WTC11 (cell line): ENCODE measurements around the gene DUOX1.

Experiments
- IRF2 ChIP-seq: sonication (generic); formaldehyde crosslinking; IDR thresholded peaks from 2 replicates; pipeline ENCODE4 v1.8.0; 2022; ENCODE audit warnings: low read depth, missing genetic modification reagents, borderline replicate concordance
- JUN ChIP-seq: sonication (generic); formaldehyde crosslinking; IDR thresholded peaks from 2 replicates; pipeline ENCODE4 v1.8.0; 2023; ENCODE audit warnings: mild to moderate bottlenecking, missing genetic modification reagents
- KAT7 ChIP-seq: sonication (generic); formaldehyde crosslinking; IDR thresholded peaks from 2 replicates; pipeline ENCODE4 v1.8.1; 2023; ENCODE audit warnings: missing genetic modification reagents, mild to moderate bottlenecking, borderline replicate concordance
- NR1H2 ChIP-seq: sonication (generic); formaldehyde crosslinking; IDR thresholded peaks from 2 replicates; pipeline ENCODE4 v1.9.0; 2021; ENCODE audit warnings: mild to moderate bottlenecking, moderate library complexity, missing genetic modification reagents
- SP1 ChIP-seq: sonication (generic); formaldehyde crosslinking; conservative IDR thresholded peaks from 2 replicates; pipeline ENCODE4 v1.8.1; 2022; ENCODE audit warnings: missing genetic modification reagents
- TF ChIP-seq, protein P1 (sequence below): fragments of 200-600 bp; IDR thresholded peaks from 2 replicates; pipeline ENCODE4 v1.8.0; 2022; ENCODE audit warnings: antibody characterized with exemption
- TF ChIP-seq, protein P2 (sequence below): sonication (generic); formaldehyde crosslinking; IDR thresholded peaks from 2 replicates; pipeline ENCODE4 v1.8.0; 2022; ENCODE audit warnings: mild to moderate bottlenecking, missing genetic modification reagents
- TF ChIP-seq, protein P3 (sequence below): sonication (generic); formaldehyde crosslinking; IDR thresholded peaks from 2 replicates; pipeline ENCODE4 v1.8.0; 2022; ENCODE audit warnings: mild to moderate bottlenecking, missing genetic modification reagents
- TF ChIP-seq, protein P4 (sequence below): sonication (generic); formaldehyde crosslinking; conservative IDR thresholded peaks from 2 replicates; pipeline ENCODE4 v1.8.1; 2022; ENCODE audit warnings: mild to moderate bottlenecking, missing genetic modification reagents
- TF ChIP-seq, protein P5 (sequence below): sonication (generic); formaldehyde crosslinking; IDR thresholded peaks from 2 replicates; pipeline ENCODE4 v1.8.1; 2023; ENCODE audit warnings: mild to moderate bottlenecking, missing genetic modification reagents, moderate library complexity
- TF ChIP-seq, protein P6 (sequence below): sonication (generic); formaldehyde crosslinking; IDR thresholded peaks from 2 replicates; pipeline ENCODE4 v1.8.1; 2023; ENCODE audit warnings: mild to moderate bottlenecking, moderate library complexity, missing genetic modification reagents
- TF ChIP-seq, protein P7 (sequence below): sonication (generic); formaldehyde crosslinking; IDR thresholded peaks from 2 replicates; pipeline ENCODE4 v1.8.0; 2022; ENCODE audit warnings: mild to moderate bottlenecking, missing genetic modification reagents

DNA sequence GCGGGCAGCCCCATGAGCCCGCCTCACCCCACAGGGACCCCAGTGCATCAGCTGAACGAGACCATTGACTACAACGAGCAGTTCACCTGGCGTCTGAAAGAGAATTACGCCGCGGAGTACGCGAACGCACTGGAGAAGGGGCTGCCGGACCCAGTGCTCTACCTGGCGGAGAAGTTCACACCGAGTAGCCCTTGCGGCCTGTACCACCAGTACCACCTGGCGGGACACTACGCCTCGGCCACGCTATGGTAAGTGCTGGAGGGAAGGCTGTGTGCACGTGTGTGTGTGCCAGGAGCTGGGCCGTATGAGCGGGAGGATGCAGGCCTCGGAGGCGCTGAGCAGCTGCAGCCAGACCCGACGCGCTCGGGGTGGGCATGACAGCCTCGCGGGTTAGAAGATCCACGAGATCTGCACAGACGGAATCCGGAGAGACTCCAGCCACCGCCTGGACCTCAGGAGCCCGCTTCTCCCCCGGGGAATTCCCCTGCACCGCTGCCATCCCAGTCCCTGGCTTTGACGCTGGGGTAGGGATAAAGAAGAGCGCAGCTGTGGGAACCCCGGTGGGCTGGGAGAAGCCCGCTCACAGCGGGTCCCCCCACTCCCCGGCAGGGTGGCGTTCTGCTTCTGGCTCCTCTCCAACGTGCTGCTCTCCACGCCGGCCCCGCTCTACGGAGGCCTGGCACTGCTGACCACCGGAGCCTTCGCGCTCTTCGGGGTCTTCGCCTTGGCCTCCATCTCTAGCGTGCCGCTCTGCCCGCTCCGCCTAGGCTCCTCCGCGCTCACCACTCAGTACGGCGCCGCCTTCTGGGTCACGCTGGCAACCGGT lies 13.1 kb upstream of the DUOX1 start:
- TF ChIP-seq NR1H2 (CRISPR knock-in tag) (no peak), SP1 (no peak), KAT7 (CRISPR knock-in tag) (no peak), JUN (CRISPR knock-in tag) (no peak), IRF2 (no peak)
- TF ChIP-seq, protein P1, sequence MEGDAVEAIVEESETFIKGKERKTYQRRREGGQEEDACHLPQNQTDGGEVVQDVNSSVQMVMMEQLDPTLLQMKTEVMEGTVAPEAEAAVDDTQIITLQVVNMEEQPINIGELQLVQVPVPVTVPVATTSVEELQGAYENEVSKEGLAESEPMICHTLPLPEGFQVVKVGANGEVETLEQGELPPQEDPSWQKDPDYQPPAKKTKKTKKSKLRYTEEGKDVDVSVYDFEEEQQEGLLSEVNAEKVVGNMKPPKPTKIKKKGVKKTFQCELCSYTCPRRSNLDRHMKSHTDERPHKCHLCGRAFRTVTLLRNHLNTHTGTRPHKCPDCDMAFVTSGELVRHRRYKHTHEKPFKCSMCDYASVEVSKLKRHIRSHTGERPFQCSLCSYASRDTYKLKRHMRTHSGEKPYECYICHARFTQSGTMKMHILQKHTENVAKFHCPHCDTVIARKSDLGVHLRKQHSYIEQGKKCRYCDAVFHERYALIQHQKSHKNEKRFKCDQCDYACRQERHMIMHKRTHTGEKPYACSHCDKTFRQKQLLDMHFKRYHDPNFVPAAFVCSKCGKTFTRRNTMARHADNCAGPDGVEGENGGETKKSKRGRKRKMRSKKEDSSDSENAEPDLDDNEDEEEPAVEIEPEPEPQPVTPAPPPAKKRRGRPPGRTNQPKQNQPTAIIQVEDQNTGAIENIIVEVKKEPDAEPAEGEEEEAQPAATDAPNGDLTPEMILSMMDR = no peak
- TF ChIP-seq, protein P2, sequence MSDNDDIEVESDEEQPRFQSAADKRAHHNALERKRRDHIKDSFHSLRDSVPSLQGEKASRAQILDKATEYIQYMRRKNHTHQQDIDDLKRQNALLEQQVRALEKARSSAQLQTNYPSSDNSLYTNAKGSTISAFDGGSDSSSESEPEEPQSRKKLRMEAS = no peak
- TF ChIP-seq, protein P3, sequence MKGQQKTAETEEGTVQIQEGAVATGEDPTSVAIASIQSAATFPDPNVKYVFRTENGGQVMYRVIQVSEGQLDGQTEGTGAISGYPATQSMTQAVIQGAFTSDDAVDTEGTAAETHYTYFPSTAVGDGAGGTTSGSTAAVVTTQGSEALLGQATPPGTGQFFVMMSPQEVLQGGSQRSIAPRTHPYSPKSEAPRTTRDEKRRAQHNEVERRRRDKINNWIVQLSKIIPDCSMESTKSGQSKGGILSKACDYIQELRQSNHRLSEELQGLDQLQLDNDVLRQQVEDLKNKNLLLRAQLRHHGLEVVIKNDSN (CRISPR knock-in tag) = no peak
- TF ChIP-seq, protein P4, sequence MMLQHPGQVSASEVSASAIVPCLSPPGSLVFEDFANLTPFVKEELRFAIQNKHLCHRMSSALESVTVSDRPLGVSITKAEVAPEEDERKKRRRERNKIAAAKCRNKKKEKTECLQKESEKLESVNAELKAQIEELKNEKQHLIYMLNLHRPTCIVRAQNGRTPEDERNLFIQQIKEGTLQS (CRISPR knock-in tag) = no peak
- TF ChIP-seq, protein P5, sequence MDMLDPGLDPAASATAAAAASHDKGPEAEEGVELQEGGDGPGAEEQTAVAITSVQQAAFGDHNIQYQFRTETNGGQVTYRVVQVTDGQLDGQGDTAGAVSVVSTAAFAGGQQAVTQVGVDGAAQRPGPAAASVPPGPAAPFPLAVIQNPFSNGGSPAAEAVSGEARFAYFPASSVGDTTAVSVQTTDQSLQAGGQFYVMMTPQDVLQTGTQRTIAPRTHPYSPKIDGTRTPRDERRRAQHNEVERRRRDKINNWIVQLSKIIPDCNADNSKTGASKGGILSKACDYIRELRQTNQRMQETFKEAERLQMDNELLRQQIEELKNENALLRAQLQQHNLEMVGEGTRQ (CRISPR knock-in tag) = no peak
- TF ChIP-seq, protein P6, sequence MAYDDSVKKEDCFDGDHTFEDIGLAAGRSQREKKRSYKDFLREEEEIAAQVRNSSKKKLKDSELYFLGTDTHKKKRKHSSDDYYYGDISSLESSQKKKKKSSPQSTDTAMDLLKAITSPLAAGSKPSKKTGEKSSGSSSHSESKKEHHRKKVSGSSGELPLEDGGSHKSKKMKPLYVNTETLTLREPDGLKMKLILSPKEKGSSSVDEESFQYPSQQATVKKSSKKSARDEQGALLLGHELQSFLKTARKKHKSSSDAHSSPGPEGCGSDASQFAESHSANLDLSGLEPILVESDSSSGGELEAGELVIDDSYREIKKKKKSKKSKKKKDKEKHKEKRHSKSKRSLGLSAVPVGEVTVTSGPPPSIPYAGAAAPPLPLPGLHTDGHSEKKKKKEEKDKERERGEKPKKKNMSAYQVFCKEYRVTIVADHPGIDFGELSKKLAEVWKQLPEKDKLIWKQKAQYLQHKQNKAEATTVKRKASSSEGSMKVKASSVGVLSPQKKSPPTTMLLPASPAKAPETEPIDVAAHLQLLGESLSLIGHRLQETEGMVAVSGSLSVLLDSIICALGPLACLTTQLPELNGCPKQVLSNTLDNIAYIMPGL (CRISPR knock-in tag) = no peak
- TF ChIP-seq, protein P7, sequence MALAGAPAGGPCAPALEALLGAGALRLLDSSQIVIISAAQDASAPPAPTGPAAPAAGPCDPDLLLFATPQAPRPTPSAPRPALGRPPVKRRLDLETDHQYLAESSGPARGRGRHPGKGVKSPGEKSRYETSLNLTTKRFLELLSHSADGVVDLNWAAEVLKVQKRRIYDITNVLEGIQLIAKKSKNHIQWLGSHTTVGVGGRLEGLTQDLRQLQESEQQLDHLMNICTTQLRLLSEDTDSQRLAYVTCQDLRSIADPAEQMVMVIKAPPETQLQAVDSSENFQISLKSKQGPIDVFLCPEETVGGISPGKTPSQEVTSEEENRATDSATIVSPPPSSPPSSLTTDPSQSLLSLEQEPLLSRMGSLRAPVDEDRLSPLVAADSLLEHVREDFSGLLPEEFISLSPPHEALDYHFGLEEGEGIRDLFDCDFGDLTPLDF (CRISPR knock-in tag) = no peak
